GM12892 (cell line): ENCODE measurements around the gene KAZN.

Source experiments
- DNase-seq: peaks from one replicate; pipeline ENCODE4 v3.0.0; 2011; ENCODE audit not compliant: insufficient read length
- FAIRE-seq: peaks from 2 replicates; lab custom pipeline; 2011; peaks lifted over from hg19 to GRCh38; lab: Jason Lieb, UNC
- POLR2A ChIP-seq: IDR thresholded peaks from 2 replicates; pipeline ENCODE4 v1.6.1; 2011; ENCODE audit warnings: low read depth, low read length, control low read depth
- POLR2AphosphoS5 ChIP-seq: IDR thresholded peaks from 2 replicates; pipeline ENCODE4 v1.6.1; 2011; ENCODE audit warnings: low read depth, low read length, control low read depth
- TAF1 ChIP-seq: IDR thresholded peaks from 2 replicates; pipeline ENCODE4 v1.6.1; 2011; ENCODE audit warnings: low read depth, mild to moderate bottlenecking, control low read depth, low read length, borderline replicate concordance

KAZN gene

DNA sequence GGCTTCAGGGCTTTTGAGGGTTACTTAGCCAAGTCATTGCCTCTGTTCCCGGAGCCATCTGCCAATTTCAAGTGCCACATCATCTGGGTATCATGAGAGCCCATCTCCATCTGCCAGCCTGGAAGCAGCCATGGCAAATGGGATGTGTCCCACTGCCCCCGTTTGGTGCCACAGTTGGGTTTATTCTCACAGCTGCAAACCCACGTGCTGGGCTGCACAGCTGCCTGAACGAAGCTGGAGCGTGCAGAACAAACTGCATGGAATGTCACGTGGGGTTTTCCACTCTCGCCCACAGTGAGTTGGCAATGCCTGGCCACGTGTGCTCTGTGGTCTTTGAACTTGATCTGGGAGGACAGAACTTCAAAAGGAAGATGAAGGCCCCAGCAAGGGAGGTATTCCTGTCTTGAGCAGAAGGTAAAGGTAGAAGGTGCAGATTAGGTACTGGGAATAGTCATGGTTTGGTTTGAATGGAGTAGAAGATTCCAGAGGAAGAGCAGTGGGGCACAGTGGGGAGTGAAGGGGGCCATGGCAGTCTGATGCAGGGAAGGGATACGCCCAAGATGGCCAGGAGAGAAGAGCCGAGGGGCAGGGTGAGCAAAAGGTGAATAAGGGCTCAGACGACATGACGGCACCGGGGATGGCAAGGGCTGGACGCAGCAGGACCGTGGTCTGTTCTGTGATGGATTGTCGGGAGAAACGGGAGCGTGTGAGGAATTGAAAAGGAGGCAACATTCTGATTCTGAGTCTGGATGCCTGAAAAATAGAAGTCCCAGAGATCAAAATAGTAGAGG lies 222.0 kb downstream of the KAZN start:
- DNase-seq (no peak), FAIRE-seq (no peak)
- no peak for TF ChIP-seq TAF1
- no peak for TF ChIP-seq POLR2A
- TF ChIP-seq POLR2AphosphoS5 = no peak

DNA sequence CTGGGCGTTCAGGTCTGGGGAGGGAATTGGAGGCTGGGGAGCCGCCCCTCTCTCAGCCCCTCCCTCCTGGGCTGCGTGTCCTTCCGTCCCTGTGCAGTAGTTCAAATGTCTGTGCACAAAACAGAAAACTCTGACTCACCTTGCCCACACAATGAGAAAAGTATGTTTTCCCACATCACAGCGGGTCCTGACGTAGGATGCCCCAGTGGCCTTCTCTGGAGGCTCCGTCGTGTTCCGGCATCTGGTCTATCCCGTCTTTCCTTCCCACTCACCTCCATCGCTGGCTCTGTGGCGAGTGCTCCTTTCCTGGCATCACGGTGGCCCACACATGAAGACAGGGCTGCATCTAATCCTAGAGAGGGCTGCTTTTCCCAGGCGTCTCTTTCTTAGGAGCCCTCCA lies 224.0 kb downstream of the KAZN start:
- TF ChIP-seq POLR2AphosphoS5 = no peak
- no peak for TF ChIP-seq TAF1
- no peak for TF ChIP-seq POLR2A
- DNase-seq = no peak
- FAIRE-seq = no peak

DNA sequence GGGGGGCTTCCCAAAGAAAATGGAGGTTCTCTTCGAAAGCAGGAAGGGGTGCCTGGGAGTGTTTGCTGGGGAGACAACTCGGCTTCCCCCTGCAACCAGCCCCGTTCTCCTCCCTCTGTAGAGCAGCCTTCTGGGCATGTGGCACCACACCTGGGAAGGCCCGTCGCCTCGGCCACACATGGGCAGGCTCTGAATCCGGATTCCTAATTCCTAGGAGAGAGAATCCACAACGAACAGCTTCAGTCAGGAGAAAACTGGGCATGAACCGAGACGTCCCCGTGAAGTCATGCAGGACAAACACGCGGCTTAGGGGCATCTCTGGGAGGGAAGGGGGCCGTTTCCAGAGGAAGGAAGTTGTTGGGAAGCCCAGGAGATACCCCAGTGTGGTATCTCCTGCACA lies 224.5 kb downstream of the KAZN start:
- no peak for FAIRE-seq
- no peak for TF ChIP-seq POLR2A
- DNase-seq = no peak

DNA sequence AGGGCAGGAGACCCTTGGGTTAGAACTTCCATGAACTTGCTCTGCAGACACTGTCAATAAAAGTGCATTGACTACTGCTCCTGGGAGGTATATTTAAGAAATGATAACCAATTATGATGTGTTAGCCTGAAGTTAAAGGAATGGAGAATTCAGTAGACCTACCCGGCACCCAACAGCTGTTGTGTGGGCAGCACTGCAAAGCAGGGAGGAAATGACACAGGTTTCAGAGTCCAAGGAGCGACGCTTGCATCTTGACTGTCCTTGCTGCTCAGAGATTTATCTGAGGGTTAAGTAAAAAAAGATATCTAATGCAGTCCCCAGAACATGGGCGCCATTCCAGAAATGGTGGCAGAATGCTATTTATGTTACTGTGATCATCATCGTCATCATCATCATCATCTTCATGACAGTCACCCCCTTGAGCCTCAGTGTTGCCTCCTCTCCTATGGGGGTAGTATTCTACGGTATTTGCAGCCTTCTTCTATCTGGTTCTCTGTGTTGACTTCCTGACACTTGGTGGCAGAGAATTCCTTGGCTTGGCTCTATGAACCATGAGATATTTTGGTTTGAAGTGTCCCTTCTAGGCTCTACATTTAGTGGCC lies 225.9 kb downstream of the KAZN start:
- DNase-seq = no peak
- TF ChIP-seq POLR2AphosphoS5 (no peak), TAF1 (no peak), POLR2A (no peak)
- FAIRE-seq = peak; percentile 56

DNA sequence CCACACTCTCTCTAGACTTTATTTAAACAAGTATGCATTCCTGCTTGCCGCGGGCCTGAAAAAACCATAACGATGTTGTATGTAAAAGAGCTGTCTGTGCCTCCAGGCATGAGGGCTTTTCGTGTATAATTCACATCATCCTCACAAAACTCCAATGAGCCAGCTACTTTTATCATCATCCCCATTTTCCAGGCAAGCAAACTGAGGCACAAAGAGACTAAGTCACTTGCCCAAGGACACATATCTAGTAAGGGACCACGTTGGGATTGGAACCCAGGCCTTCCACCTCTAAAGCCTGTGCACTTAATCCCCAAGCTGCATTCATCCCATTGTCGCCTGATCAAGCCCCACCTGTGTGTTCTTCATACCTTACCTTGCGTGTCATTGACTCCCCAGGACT lies 226.9 kb downstream of the KAZN start:
- DNase-seq (no peak), FAIRE-seq (no peak)
- TF ChIP-seq POLR2A (no peak), POLR2AphosphoS5 (no peak), TAF1 (no peak)

DNA sequence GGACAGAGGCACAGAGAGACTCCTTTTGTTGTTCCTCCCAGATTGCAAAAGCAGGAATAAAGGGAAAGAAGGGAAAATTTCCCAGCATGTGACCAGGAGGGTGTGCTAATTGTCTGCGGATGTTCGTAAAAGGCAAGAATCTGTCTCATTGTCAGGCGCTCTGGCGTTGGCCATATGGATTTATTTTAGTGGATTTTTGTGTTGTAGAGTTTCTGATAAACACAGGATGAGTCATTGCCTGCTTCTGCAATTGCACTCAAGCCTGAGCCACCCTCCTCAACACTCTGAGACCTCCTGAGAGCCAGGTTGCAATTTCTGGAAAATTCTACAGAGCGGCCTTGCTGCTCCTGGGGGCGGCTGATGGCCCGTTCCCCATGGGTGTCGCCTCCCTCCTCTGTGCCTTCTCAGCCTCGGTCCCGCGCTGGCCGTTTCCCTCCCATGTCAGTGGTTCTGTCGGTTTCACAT lies 227.7 kb downstream of the KAZN start:
- no peak for FAIRE-seq
- DNase-seq = no peak
- TF ChIP-seq POLR2A (no peak), TAF1 (no peak), POLR2AphosphoS5 (no peak)

DNA sequence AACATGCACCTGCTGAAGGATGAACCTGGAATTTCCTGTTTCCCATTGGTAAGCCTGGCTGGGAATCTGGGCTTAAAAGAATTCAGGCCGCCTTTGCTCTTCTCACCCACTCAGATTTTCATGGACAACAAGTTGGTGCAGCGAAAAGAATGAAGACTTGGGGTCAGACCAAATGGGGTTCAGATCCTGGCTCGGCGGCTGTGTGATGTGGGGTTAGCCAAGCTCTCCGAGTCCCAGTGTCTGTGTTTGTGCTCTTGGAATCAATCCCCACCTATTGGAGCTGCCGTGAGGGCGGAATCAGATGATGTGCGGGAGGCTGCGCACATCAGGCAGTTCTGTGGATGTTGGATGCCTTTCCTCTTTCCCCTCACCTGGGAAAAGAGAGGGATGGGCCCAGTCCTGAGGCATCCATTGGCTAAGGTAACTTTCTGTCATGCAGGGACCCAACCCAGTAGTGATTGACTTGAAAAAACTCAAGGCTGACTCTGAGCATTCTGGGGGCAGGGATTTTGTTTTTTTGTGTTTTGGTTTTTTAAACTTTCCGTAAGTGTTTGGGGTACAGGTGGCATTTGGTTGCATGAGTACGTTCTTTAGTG lies 228.3 kb downstream of the KAZN start:
- DNase-seq = no peak
- TF ChIP-seq TAF1 (no peak), POLR2AphosphoS5 (no peak), POLR2A (no peak)
- FAIRE-seq = no peak

DNA sequence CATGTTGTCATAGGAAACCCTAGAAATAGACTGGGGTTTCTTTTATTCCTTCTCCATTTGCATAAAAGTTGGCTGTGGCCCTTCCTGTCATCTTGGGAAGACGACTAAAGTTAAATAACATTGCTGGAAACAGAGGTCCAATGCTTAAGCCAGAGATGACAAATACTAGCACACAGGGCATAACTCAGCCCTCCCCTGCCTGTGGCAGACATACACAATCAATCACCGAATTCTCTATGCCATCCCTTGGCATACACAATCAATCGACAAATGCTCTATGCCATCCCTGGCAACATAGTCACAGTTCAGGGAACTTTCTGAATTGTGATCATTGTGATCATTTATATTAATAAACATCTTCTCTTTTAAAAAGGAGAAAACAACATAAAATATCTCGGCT lies 229.4 kb downstream of the KAZN start:
- TF ChIP-seq POLR2AphosphoS5 = no peak
- TF ChIP-seq TAF1 = no peak
- TF ChIP-seq POLR2A = no peak
- DNase-seq (no peak), FAIRE-seq (no peak)

DNA sequence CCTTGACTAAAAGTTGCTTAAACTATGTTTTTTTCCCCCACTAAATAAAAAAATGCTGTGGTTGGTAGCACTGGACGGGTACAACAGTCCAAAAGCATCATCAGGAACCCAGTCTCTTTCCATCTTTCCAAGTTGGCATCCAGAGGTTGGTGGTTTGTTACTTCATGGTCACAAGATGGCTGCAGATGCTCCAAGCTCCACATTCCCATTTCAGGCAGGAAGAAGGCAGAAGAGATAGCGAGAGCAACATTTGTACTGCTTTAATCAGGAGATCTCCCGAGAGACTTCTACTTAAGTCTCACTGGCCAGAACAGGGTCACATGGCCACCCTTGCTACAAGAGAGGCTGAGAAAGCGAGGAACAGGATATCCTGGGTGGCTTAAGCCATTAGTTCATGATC lies 230.2 kb downstream of the KAZN start:
- DNase-seq (no peak), FAIRE-seq (no peak)
- TF ChIP-seq TAF1 (no peak), POLR2A (no peak), POLR2AphosphoS5 (no peak)

DNA sequence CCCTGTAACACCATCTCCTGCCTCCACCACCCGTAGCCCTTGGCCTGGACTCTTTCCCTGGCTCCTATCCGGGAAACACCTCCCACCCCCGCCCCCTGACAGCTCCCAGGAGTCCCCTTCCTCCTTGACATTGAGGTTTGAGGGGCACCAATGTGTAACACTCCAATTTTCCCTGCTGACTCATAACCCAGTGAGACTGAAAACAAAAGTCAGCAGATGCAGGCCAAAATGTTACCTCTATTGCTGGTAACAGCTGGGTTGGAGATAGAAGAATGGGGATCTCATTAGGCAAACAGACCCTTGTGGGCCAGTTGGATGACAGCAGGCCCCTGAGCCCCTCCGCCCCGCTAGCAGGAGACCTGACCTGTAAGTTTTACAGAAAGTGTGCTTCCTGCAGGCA lies 237.2 kb downstream of the KAZN start:
- TF ChIP-seq POLR2A (no peak), TAF1 (no peak), POLR2AphosphoS5 (no peak)
- no peak for DNase-seq
- FAIRE-seq = peak; percentile 72

DNA sequence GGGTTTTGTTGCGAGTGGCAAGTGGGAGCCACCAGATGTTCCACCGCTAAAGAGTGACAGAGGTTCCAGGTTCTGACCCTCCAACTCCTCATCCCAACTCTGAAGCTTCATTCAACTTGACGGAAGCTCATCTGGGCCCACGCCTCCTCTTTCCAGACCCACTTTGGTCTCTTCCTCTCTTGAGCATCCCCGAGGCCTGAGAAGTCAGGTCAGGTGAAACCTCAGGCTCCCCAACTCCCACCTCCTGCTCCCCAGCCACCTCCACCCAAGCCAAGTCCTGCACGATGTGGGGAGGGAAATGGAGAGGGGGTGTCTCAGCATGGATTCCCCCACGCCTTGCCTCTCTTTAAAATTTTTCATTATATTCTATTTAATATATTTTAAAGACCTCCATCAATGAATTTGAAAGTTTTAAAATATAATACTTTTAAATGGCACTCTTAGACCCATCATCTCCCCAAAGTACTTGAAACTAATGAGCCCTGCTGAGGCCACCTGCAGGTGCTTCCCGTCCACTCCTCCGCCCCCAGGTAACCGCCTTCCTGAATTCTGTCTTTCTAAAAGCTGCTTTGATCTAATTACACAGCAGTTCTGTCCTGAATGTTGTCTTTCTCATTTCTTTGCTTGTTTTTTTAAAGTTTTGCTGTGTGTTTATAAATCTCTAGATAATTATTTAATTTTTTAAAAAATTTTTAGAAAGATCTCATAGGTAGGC lies 238.1 kb downstream of the KAZN start:
- DNase-seq = no peak
- TF ChIP-seq POLR2AphosphoS5 (no peak), POLR2A (no peak), TAF1 (no peak)
- FAIRE-seq = no peak

DNA sequence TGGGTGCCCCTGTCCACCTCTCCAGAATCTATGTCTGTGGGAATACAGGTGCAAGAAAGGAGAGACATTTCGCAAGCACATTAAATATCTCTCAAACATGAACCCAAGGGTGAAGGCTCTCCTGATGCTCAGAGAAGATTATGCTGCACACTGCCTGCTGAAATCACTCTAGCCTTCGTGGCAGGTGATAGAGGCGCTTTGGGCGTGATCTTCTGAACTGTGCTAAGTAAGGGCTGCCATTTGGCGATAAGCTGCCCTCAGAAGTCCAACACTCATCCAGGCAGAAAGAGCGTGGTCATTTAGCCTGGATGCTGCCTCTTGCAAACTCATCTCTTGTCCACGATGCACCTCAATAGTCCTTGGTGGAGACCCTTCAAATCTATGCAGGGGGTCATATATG lies 241.9 kb downstream of the KAZN start:
- TF ChIP-seq POLR2A (no peak), TAF1 (no peak), POLR2AphosphoS5 (no peak)
- FAIRE-seq = no peak
- no peak for DNase-seq
